ENCODE measurements around the gene DHRS13. TPM values are rescaled to one million over a fixed set of nuclear protein-coding genes. Genes with fewer than 3 reads are reported as not detected.
"Not testable (repeated sequence)": the region's sequence is repeated elsewhere in the genome, so short reads cannot be mapped to it uniquely, and the experiment has no call there.

Gene DHRS13
- total RNA-seq, 1 donor = 2.6 TPM

DNA sequence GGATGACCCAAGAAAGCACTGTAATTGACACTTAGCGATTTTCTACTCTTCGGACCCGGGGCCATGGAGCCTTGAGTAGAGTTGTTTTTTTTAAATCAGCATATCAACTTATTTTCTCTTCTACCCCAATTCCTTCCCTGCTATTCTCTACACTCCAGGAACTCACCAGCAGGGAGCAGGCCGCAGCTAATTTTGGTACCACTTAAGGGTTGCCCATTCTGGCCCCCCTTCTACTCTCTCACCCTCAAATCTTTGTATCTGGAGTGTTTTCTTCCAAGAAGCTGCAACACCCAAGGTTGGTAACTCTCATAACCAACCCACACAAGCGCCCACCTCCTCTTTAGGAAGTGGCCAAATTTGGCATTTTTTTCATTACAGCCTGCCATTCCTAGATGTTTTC lies 53.6 kb downstream of the DHRS13 start:
- no peak overlapping the region for H3K4me3 ChIP-seq (ENCODE audit: low read depth, low read length)
- DNase-seq (ENCODE audit: low read depth) = peak; percentile 7

DNA sequence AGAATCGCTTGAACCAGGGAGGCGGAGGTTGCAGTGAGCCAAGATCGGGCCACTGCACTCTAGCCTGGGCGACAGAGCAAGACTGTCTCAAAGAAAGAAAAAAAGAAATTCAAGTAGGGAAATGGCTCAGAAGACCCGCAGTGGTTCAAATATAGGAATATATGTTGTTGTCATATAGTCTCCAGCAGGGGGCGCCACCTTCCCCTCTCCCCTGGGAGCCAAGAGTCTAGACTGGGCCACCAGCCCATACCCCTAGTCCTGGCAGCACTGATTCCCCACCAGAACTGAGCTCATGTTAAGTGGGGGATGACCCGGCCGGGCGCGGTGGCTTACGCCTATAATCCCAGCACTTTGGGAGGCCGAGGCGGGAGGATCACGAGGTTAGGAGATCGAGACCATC lies 54.2 kb downstream of the DHRS13 start:
- TF ChIP-seq, protein P1, sequence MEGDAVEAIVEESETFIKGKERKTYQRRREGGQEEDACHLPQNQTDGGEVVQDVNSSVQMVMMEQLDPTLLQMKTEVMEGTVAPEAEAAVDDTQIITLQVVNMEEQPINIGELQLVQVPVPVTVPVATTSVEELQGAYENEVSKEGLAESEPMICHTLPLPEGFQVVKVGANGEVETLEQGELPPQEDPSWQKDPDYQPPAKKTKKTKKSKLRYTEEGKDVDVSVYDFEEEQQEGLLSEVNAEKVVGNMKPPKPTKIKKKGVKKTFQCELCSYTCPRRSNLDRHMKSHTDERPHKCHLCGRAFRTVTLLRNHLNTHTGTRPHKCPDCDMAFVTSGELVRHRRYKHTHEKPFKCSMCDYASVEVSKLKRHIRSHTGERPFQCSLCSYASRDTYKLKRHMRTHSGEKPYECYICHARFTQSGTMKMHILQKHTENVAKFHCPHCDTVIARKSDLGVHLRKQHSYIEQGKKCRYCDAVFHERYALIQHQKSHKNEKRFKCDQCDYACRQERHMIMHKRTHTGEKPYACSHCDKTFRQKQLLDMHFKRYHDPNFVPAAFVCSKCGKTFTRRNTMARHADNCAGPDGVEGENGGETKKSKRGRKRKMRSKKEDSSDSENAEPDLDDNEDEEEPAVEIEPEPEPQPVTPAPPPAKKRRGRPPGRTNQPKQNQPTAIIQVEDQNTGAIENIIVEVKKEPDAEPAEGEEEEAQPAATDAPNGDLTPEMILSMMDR (IDR thresholded peaks at IDR 0.05; ENCODE audit: insufficient read depth, low read depth, low read length) = peak; percentile 37
- DNase-seq (ENCODE audit: low read depth); H3K4me3 ChIP-seq (ENCODE audit: low read depth, low read length): not testable (repeated sequence)

More for the DNA sequence above, 53.6 kb downstream of the DHRS13 start:
- TF ChIP-seq, protein P1 (IDR thresholded peaks at IDR 0.05; ENCODE audit: insufficient read depth, low read depth, low read length) = peak; percentile 10

Other genes with a start within 250 kb of the DHRS13 start
- 41.6 and 57.4 TPM in 2 replicates for gene SDF2, start 241.2 kb downstream of the DHRS13 start, total RNA-seq
- 52.2 and 54.4 TPM in 2 replicates for gene SUPT6H, start 240.9 kb downstream of the DHRS13 start, total RNA-seq
- gene PROCA1, start 191.2 kb downstream of the DHRS13 start, total RNA-seq = under 0.01 and 1.6 TPM in 2 replicates
- gene RAB34, start 185.2 kb downstream of the DHRS13 start, total RNA-seq = 148 and 185 TPM in 2 replicates
- gene RPL23A, start 183.1 kb downstream of the DHRS13 start, total RNA-seq = 336 and 532 TPM in 2 replicates
- 6.1 and 8.2 TPM in 2 replicates for gene TLCD1, start 176.8 kb downstream of the DHRS13 start, total RNA-seq
- 2.2 and 7.4 TPM in 2 replicates for gene NEK8, start 174.3 kb downstream of the DHRS13 start, total RNA-seq
- gene TRAF4, start 159.1 kb downstream of the DHRS13 start, total RNA-seq = 37.7 and 64.8 TPM in 2 replicates
- 5.5 and 6.9 TPM in 2 replicates for gene FAM222B, start 60.3 kb downstream of the DHRS13 start, total RNA-seq
- gene ERAL1, start 48.1 kb downstream of the DHRS13 start, total RNA-seq = 29.6 and 39.3 TPM in 2 replicates
- 39.6 and 43.6 TPM in 2 replicates for gene FLOT2, start 5.3 kb downstream of the DHRS13 start, total RNA-seq
- gene PHF12, start 48.4 kb upstream of the DHRS13 start, total RNA-seq = 22.5 and 23.2 TPM in 2 replicates
- not detected in 2 replicates for gene SEZ6, start 103.0 kb upstream of the DHRS13 start, total RNA-seq
- gene PIPOX, start 140.1 kb upstream of the DHRS13 start, total RNA-seq = 1.7 and 2.9 TPM in 2 replicates